Activated CD4-positive, alpha-beta T cell treated with anti-CD3 and anti-CD28 coated beads, Interleukin-2, Interleukin-6, amounts not matched to agents 100 ng/mL and 50 ng/mL, durations not matched to agents 16 hours and 8 hours (primary cell): ENCODE measurements around the gene NACC1.
A peak's percentile ranks its signal among the peaks of the same experiment; 100 is the strongest.

Experiments used
- DNase-seq: peaks from one replicate; pipeline ENCODE4 v3.0.0-alpha.2; 2020

The NACC1 gene

DNA sequence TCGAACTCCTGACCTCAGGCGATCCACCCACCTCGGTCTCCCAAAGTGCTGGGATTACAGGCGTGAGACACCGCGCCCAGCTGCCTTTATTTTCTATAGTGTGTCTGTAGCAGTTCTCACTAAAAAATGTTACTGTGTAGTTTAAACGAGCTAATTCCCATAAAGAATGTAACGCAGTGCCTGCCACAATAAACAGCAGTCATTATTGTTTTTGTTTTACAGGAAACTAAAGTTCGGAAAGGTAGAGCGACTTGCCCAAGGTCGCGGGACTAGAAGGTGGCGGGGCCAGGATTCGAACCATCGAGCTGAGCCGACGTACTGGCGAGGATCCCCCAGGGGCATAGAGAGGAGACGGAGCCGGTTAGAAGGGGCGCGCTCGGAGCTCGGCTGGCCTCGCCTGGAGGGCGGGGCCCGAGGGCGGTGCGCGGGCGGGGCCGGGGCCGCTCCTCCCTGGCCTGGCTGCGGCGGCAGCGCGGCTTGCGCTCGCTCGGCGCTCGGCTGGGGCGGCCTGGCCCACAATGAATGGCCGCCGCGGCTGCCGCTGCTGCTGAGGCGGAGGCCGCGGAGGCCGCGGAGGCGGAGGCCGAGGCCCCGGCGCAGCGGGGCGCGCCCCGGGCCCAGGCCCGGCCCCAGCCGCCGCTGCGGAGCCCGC lies at the start of gene NACC1:
Gene NACC1 (plus strand): TSS at position 493 of the 652 bp plus-strand sequence. CDS start 16,944 bp downstream, outside the sequence.
- DNase-seq = peak; percentile 95

DNA sequence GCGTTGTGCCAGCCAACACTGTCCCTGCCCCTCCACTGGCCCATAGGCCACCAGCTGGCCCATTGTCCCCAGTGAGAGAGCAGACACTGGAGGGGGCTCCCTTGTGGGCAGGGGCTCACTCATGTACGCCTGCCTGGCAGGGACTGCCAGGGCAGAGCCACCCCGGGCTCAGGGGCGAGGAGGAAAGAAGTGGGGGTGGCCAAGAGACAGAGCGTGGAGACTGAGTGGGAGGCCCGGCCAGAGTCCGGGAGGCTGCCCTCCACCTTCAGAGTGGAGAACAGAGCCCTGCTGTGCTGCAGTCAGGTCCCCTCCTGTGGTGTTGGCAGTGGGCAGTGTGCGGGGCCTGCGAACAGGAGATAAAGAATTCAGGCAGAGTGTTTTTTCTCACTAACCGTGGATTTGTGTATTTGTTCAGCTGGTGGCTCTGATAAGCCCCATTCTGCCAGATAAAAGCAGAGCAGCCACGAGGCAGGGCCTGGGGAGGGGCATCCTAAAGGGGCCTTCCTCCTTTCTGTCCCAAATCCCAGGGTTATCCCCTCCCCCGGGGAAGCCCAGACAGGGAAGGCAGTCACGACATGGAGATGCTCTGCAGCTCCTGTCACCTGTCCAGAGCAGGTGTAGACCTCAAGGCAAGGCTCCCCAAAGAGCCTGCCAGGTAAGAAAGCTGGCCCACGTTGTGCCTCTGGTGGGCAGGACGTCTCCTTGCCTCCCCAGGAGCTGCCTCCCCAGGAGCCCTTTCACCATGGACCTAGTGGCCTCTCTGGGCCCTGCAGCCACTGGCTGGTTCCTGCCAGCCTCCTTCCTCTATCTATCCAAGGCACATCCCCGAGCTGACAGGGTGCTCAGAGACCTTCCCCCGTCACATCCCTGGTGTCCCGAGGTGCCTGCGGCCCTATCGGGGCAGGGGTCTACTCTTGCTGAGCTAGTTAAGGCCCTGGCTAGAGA lies 48.4 kb upstream of the NACC1 start:
- DNase-seq = no peak

DNA sequence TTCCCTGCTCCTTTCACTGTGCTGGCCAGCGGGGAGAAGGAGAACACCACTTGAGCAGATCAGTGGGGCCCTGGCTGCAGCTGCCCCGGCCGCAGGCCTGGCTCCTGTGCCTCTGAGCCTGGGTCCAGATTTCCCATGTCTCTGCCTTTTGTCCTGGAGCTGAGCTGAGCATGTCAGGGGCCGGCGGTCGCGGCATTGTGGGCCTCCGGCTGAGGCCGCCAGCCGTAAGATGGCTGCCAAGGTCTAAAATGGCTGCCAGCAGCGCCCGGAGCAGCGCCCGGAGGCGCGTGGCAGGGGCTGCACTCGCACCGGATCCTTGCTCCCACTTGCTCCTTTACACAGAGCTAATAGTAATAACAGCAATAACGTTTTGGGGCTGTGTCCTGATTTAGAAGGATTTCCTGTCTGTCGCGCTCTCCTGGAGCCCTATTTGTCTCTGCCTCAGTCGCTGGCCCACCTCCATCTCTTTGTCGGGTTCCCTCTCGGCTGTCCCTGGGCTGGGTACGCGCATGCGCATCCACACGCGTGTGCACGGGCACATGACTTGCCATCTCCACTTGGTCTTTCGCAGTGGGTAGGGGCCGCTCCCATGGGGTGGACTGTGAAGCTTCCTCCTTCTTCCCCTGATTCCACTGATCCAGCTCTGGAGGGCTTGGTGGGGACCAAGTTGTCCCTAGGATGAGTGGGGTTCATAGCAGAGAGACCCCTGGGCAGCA lies 47.5 kb upstream of the NACC1 start:
- DNase-seq = no peak

DNA sequence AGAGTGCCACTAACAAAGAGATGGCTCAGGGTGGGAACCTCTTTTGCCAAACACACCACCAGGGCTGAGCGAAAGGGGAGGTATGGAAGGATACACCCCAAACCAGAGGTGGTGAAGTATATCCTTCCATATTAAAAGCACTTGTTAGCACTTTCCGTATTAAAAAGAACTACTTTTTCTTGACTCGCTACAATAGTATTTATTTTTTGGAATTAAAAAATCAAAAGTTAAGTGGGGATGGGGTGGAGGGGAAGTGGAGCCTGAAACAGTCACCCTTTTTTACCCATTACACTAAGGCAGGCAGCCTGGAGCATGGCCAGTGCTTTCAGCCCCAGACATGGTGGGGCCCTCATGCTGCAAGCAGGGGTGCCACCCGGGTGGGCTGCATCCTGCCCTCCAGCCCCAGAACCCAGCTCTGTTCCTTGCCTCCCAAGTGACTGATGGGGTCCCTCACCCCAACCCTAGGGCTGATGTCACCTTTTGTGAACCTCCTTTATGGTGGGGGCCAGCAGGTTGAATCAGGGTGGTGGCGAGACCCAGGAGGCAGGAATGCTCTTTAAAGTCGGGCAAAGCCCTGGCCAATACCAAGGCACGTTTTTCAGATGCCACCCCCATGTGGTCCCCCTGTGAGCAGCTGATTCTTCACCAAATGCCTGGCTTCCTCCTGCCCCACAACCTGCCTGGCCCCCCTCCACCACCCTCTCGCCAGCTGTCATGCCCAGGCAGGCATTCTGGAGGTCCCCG lies 46.4 kb upstream of the NACC1 start:
- no peak for DNase-seq

DNA sequence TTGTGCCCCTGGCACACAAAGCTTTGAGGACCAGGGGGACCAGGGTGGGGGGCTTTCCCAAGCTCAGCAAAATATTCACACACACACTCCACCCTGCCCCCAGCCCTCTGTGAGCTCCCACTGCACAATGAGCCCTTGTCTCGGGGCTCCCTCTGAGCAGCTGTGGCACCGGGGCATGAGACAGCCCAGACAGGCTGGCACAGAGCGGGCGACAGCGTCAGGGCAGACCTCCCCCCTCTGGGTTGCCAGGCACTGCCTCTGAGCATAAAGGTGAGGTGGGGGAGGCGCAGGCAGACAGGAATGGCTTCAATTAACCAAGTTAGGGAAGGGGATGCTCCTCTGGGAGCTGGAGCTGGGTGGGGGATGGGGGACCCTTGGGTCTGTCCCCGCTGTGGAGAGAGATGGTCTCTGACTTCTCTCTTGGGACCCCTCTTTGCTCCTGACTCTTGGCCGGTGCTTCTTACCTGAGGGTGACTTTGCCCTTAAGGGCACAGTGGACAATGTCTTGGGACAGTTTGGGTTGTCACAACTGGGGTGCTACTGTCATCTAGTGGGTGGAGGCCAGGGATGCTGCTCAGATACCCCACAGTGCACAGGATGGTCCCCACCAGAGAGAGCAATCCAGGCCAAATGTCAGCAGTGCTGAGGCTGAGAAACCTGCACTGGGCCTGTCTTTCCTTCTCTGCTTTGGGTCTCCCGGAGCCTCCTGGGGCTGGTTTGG lies 45.7 kb upstream of the NACC1 start:
- no peak for DNase-seq

DNA sequence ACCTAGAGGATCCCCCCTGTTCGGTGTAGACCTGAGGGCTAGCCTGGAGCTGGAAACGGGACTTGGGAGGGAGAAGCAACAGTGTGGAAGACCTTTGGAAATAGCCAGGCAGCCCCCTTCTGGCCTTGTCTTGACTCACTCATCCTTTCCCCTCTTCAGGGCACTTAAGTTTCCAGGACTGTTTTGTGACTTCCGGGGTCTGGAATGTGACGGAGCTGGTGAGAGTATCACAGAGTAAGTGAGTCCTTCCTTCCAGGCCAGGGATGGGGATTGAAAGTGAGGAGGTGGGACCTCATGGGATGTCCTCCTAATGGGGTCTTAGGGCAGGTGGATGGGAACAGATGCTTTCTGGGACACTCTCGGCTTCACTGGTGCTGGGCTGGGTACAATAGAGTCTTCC lies 44.8 kb upstream of the NACC1 start:
- no peak for DNase-seq

DNA sequence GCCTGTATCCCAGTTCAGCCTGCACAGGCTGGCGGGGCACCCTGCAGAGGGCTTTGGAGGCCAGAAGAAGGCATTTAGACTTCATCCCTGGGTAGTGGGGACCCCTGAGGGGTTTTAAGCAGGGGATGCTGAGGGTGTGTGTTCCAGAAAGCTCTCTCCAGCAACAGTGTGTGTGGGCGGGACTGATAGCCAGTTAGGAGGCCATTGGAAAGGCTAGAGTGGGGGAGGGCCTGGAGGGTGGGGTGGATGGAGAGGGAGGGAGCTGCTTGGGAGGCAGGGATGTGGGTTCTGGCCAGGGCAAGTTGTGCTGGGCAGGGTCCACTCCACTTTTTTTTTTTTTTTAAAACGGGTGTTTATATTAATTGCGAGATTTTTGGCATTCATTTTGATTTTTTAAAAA lies 43.7 kb upstream of the NACC1 start:
- DNase-seq = no peak

DNA sequence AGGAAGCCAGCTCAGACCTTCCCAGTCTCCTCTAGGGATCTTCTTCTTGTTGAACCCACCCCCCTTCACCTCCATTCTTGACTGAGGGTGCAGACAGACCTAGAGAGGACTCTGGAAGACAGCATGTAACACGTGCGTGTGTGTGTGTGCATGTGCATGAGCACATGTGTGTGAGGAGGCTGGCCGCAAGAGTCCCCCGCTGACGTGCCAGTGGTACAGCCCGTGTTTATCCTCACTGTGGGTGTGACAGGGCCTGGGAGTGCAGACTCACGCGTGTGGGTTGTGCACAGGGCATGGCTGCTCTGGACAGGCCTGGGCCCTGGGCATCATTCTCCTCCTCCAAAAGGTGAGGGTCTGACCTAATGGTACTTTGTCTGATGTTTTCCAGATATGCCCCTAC lies 41.7 kb upstream of the NACC1 start:
- DNase-seq = no peak

DNA sequence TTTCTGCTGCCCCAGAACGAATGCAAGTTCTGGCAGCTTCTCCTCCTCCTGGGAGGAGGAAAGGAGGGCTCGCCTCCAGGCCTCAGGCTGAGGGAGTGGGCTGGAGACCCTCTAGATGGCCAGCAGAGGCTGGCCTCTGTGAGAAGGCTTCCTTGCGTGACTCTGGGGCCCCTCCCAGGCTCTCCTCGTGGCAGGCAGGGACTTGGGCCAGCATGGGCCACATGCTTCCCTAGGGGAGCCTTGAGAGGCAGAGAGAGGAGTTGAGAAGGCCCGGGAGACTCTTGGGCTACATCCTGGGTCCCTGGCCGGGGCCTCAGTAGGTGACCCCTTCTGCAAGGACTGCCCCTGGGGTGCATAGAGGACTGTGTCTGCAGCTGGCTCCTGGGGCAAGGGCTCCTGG lies 41.3 kb upstream of the NACC1 start:
- no peak for DNase-seq

DNA sequence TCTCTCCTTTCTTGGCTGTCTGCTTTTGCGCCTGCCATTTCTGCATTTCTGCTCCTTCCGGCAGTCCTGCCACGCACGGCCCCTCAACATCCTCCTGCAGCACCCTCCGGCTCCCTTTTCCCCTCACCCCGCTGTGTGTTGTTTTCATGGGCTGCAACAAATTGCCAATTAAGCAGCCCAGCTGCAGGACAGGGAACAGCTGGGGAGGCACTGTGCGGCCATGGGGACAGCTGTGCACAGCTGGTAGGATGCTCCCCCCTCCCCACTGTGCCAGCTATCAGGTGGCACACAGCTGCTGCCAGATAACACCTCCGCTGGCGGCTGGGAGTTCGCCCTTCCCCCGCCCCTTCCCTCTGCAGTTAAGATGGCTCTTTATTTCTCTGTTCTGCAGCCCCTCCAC lies 40.8 kb upstream of the NACC1 start:
- DNase-seq = no peak

DNA sequence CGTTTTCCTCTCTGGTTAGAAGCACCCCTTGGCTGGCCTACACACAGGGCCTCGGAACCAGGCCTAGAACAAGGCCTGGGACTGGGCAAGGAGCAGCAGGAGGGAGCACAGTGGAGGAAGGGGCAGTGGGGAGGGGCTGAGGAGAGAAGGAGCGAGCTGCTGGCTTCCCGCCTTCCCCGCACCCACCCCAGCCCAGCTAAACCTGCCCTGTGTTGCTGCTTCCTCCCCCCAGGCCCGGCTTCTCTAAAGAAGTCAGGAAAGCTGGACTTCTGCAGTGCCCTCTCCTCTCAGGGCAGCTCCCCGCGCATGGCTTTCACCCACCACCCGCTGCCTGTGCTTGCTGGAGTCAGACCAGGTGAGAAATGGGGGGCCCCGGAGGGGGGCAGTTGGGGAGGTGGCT lies 39.7 kb upstream of the NACC1 start:
- no peak for DNase-seq

DNA sequence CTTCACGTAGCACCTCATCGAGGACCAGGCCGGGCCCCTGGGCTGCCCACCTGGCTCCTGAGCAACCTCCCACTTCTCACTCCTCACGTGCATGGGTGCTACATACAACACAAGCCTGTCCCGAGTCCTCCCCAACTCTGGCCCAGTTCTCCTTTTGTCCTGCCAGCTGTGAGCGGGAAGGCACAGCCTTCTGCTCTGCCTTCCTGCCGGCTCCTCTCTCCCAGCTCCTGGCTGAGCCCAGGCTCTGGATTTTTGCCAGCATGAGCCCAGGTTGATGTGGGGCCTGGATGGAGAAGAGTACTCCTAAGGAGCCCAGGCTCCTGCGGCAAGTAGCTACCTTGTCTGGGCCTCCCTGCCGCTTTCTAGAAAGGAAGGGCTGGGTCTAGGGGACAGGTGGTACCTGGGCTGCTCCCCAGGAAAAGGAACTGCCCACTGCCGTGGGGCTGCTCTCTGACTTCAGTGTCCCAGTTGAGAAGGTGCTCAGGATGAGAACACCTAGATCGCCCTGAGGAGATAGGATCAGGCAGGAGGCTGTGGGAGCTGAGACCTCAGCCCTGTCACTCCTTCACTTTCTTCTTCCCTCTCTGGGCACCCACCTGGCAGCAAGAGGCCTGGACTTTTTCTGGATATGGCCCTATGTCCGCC lies 39.0 kb upstream of the NACC1 start:
- DNase-seq = no peak

DNA sequence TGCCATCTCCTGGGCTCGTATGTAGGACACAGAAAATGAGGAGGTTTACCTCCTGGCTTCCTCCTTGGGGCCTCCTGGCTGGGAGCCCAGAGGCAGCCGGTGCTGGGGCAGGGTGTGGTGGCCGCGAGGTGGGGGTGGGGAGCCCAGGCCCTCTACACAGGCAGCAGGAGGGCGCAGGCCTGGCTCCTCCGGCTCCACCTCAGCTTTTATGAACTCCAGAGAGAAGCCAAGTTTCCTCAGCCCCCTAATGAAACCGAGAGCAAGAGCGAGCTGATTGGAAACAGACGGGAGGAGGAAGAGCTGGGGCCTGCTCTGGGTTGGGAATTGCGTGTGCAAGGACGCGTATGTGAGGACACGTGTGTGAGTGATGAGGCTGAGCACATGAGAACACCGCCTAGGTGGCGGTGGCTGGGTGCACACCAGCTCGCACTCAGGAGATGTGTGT lies 38.5 kb upstream of the NACC1 start:
- no peak for DNase-seq

DNA sequence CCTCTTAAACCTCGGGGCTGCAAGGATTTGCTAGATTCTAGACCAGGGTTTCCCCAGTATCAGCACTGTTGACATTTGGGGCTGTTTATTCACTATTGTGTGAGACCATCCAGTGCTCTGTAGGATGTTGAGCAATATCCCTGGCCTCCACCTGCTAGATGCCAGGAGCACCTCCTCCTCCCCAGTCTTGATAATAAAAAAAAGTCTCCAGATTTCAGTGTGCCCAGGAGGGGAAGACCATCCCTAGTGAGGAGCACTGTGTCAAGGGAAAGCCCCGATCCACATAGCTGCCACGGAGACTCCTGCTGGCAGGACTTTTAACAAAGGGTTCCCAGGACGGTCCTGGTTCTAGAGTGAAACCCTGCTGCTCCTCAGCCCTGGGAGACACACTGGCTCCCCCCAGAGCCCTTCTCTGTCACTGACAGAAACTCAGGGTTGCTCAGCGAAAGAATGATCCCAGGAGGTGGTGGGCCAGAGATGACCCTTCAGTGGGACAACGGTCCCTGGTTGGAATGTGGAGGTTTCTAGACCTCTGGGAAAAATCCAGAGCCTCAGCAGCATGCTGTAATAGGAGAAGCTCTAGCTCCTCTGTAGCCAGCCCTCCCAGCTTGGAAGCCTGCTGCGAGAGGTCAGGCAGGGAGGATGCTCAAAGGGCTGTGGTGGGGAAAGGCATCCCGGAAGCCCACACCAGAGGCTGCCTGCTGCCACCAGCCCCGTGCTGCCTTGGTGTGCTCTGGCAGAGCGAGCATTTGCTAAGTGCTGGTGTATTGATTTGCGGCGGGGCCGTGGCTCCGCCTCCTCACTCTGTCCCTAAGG lies 35.7 kb upstream of the NACC1 start:
- no peak for DNase-seq

DNA sequence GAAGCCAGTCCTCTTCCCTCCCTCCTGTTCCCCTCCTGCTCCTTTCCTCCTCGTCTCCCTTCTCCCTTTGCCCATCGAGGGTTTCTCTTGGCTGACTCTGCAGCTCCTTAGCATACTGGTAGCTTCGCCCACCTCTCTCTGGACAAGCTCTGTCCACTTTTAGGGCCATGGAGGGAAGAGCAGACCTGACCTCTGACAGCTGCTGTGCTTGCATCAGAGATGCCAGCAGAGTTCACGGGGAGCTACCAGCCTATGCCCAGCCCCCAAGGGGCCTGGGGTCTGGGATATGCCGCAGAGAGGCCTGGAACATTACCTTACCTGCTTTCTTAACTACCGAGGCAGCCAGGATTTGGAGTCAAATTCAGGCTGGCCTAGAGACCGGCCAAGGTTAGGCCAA lies 35.1 kb upstream of the NACC1 start:
- no peak for DNase-seq

DNA sequence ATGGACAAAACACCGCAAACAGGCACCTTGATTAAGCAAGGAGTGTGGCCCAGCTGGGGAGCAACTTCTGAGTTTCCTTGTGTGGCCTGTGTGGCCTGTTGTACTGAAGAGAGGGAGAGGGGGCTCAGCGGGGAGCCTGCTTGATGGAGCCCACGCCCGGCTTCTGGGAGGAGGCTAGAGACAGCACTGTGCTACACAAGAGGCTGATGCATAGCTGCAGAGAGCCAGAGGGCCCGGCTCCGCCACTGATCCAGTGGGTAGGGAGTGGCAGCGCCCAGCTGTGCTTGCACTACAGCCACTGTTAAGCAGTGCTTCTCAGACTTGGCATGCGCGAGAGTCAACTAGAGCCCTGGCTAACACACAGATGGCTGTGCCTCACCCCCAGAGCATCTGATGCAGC lies 34.4 kb upstream of the NACC1 start:
- DNase-seq = no peak

DNA sequence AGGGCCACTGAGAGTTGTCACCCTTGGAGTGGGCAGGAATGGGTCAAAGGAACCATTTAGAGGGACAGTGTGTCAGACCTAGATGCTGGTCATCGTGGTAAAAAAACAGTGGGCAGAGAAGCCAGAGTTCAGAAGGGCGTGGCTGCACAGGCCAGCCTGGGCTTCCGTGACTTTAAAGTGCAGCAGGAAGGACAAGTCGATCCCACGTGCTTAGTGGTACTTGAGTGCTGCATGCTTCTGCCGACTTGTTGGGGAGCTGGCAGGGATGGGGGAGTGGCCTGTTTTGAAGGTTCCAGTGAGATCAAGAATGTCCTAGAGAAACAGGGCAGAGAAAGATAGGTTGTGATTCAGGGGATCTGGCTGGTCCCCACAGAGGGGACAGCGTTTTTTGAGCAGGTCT lies 32.4 kb upstream of the NACC1 start:
- no peak for DNase-seq

DNA sequence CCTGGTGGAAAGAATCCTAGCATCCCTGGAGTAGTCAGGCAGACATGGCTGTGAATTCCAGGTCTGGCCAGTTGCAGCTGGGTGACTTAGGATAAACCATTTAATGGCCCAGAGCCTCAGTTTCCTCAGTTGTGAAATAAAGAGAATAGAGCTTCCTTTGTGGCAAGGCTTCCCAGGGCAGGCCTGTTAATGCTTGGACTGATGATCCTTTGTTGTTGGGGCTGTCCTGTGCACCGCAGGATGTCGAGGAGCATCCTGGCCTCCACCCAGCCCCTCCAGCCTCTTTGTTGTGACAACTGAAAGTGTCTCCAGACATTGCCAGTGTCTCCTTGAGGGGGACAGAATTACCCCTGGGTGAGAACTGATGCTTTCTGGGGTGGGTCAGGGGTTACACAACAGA lies 31.7 kb upstream of the NACC1 start:
- no peak for DNase-seq

DNA sequence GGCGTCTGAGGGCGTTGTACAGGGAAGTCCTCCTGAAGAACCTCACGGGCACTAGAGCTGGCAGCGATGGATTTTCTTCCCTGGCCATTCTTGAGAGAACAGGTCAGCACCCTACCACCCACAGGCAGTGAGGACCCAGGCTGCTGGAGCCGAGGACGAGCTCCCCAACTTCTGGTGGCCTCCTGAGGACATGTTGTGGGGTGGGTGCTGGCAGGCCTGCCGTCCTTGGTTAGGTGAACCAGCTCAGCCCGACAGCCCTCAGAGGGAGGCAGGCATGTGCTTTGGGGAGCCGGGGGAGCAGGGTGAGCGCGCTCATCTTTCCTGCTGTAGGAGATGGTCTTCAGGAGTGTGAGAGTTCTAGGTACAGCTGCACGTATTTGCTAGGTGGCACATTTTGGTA lies 30.8 kb upstream of the NACC1 start:
- no peak for DNase-seq

DNA sequence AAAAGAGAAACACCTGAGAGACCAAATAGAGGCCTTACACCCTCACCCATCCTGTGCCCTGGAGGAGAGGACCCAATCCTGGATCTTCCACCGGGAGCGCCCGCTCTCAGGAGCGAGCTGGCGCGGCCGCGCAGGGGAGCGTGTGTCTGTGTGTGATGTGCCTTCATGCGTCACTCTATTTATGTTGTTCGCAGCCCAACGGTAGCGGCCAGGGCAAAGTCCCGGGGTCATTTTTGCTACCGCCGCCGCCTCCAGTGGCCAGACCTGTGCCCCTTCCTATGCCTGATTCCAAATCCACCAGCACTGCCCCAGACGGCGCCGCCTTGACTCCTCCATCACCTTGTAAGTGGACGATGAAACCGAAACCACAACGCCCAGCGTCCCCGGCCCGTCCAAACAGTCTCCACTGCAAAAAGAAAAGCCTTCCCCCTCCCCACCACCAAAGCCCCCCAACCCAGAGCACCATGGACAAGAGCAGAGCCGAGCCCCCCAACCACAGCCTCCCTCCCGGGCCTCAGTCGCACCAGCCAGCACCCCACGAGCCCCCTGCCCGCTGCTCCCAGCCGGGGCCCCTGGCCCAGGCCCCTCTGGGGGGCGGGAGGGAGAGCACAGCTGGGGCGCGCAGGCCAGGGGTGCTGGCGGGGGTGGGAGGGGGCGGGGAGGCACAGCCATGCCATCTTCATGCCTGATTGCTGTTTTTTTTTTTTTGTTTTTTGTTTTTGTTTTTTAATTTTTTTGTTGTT lies 30.1 kb upstream of the NACC1 start:
- no peak for DNase-seq
